GM21737 (cell line): ENCODE results near the gene CMSS1.

Experiments
- ATAC-seq: cut with Tn5 transposase; IDR thresholded peaks from one replicate; pipeline ENCODE4 v1.9.1; 2021; ENCODE audit warnings: mild to moderate bottlenecking, moderate library complexity; ENCODE audit not compliant: unreplicated experiment

The CMSS1 gene

DNA sequence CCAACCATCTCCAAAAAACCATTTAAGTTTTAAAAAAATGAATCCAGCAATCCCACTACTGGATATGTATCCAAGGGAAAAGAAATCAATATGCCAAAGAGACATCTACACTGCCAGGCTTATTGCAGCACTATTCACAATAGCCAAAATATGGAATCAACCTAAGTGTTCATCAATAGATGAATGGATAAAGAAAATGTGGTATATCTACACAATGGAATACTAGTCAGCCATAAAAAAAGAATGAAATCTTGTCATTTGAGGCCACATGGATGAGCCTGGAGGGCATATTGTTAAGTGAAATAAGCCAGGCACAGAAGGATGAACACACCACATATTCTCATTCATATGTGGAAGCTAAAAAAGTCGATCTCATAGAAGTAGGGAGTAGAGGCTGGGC, 160.6 kb downstream of the CMSS1 start:
- no peak for ATAC-seq

DNA sequence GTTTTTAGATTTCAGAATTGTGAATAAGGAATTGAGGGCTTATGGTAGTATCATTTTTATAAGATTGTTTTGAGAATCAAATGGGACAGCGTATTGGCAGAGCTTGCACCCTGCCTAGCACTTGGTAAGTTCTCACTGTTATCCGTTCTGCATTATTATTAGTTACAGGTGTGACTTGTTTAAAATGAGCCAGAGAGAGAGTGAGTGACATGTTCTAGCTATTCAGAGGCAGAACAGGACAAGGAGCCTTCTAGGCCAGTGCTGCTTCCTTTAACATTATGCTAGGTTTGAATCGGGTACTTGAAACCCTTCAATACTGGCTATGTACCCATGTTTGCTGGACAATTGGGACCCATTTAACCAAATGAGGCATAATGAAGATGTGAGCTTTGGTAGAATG, 162.9 kb downstream of the CMSS1 start:
- ATAC-seq = no peak

- ATAC-seq = no peak
Measured at GRCh38 chr3:99981138-99981537, 163.5 kb downstream of the CMSS1 start.

GRCh38 chr3:99982650-99983049, 165.0 kb downstream of the CMSS1 start:
- ATAC-seq = no peak

DNA sequence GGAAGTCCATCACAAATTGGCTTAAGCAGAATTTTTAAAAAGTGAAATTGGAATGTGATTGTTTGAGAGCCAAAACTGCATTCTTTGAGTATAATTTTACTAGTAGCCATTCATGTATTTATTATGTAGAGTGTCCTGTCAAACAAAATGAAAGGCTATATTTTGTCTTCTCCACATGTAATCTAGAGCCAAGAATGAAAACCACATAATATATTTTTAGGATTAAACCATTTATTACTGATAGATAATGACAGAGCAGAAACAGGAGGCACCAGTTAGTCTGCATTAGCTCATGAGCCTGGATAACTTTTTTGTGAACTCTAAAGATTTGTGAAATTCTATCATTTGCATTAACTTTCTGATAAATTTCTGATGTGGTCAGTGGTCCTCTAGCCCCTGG, 166.5 kb downstream of the CMSS1 start:
- no peak for ATAC-seq

DNA sequence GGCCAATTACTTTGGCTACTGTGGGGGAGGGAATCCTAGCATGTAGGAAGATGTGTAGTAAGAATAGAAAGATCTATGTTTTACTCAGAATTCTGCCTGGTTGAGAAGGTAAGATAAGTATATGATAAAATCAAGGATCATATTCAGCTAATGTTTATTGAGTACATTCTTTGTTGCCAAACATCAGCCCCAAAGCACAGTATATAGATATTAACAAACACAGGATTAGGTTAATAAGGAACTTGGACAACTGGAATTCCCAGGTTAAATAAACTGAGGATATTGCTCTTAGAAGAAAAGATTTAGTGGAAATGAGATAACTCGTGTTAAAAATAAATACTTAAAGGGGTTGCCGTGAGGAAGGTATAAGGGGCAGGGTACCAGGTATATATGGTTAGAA, 167.0 kb downstream of the CMSS1 start:
- ATAC-seq = no peak

DNA sequence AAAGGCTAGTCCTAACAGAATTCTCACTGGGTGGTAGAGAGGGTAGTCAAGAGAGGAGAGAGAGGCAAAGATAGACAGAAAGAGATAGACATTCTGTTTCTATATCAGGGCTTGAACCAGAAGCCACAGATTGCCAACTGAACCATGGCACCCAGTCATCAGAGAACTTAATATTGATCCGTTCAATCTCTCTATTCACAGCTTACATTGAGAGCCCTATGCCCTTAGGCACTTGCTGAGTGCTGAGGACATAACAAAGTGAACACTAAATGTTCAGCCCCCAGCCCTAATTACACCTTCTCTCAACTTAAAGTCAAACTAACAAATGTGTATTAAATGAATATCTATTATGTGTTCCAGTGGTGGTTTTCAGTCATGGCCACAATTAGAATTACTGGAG, 172.5 kb downstream of the CMSS1 start:
- no peak for ATAC-seq

GRCh38 chr3:99997293-99997692, 179.6 kb downstream of the CMSS1 start:
- ATAC-seq = no peak

DNA sequence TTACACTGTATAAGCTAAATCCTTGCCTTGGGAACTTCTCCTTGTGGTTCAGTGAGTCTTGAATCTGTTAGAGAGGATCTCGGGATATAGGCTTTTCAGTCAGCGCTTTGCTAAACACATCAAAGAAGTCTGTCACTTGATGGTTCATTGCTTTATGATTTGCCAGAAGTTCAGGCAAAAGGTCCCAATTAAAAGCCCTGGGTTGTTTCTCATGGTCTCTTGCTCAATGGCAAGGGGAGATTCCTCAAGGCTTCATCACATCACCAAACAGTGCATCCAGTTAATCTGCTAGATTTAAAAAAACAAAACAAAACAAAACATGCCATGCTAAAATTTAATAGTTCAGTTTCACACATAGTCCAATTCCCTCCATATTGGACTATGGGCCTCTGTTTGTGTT, 181.9 kb downstream of the CMSS1 start:
- ATAC-seq = no peak

- ATAC-seq = no peak
Measured at GRCh38 chr3:100001083-100001482, 183.4 kb downstream of the CMSS1 start.

GRCh38 chr3:100001526-100002270, 184.0 kb downstream of the CMSS1 start:
- no peak for ATAC-seq

- ATAC-seq = no peak
Measured at GRCh38 chr3:100002599-100003350, 185.1 kb downstream of the CMSS1 start.

GRCh38 chr3:100003609-100004503, 186.2 kb downstream of the CMSS1 start:
- ATAC-seq = no peak

GRCh38 chr3:100004931-100005330, 187.3 kb downstream of the CMSS1 start:
- no peak for ATAC-seq

DNA sequence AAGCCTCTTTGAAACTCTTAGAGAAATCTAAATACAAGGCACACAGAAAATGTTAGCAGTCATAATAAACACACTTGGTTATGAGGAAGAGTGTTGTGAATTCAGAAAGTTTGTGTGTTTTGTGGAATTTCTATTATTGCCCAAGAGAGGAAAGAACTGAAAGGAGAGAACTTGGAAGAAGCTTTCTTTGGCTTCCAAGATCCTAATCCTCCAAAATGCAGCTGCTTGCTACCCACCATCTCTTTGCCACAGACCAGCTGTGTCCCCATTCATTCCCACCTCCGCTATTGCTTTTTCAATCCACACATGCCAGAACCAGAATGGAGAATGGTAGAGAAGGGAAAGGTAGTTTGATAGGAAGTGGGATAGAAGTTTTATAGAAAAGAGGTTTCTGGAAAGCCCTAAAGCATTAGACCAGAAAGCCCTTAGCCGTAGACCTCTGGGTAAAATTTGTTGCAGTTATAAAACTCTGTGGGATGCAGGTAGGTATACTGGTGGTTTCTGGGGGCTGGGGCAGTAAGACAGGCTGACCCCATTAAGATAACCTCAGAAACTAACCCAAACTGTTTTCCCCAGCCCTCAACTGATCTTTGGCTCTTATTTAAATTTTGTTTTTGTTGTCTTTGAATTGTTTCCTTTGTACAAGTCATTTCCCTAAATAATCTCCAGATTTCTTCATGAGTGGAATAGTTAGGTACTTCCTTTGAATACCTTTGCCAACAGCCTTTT, 188.2 kb downstream of the CMSS1 start:
- ATAC-seq = no peak

DNA sequence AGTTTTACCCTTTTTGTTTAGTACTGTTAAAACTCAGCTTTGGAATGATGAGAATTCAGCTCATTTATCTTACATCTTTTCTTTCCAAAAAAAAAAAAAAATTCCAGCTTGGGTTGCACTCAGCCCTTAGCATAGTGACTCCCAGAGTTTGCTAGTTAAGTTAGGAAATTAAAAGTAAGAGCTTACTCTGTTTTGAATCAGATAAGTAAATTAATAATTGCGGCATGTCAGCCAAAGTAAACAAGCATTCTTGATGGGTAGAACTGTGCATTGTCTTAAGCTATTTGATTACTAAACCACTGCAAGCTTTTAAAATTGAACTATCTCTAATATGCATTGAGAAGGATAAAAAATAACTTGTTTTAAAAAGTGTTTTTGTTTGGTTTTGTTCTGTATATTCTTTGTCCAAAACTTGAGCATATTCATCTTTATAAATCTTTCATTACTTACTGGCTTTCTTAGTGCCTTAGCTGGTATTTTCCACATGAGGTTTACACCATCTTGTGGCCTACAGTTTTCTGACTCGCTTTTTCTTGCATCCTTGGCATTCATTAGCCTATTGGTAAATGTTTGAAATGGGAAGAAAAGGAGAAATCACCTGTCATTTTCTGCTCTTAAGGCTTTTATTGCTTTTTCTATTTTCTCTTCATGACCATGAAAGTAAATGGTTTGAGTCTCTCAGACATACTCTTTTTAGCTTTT, 189.1 kb downstream of the CMSS1 start:
- no peak for ATAC-seq

DNA sequence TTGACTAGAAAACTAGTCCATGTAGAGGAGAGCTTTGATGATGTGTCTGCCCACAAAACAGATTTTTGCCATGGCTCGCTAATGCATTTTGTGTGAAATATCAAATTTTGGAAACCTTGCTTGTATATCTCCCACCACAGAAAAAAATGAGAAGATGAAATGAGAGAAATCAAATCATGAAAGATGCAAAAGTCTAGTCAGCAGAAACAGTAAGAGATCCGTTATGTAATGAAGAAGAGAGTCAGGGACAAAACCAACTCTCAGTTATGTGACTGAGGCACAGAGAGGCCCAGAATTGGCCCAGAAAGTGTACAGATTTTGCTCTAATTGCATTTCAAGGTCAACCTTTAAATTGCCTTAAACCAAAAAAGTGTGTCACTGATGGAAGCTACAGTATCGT, 189.7 kb downstream of the CMSS1 start:
- ATAC-seq = no peak

- no peak for ATAC-seq
Measured at GRCh38 chr3:100008081-100008698, 190.5 kb downstream of the CMSS1 start.

DNA sequence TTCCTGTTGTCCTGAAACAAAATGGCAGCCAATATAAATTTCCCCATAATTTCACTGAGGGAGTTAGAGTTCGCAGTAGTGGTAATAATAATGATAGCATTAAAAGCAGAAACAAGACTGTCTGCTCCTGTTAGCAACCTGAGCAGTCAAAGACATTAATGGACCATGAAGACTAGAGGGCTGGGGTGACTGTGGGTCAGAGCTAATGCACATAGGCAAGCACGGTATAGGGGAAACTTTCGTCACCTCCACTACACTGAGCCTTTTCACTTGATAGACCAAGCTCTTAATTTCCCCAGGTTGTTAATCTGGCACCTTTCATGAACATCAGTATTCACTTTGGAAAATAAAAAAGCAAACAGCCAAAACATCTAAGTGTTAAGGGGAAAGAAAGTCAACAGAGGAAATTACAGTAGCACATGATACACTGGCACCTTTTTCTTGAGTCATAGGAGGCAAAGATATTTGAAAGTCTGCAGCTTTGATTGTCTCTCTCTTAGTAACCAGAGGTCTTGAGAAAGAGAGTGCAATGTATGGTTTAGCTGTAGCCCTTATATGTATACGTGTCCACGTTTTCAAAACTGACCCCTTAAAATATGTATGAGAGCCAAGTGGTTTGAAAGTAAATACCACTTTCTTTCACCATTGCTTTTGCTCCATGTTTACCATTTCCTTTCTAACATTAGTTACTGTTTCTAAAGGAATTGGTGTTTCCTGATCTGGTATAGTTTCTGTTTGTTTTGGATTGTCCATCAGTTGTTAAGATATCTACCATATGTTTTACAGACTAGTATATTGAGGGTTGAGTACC, 191.8 kb downstream of the CMSS1 start:
- no peak for ATAC-seq
